OCI-LY7 (cell line): ENCODE data around the gene PPL. TPM values are rescaled to one million over a fixed set of nuclear protein-coding genes. Genes with fewer than 3 reads are reported as not detected.

Source experiments
- BruUV-seq: library from RNA; stranded (reverse); fragments of 400-500 nt; replicated peaks from 2 replicates; lab custom pipeline; 2021; lab: Mats Ljungman, UMichigan
- CTCF ChIA-PET: fragments of 300-600 bp; sonication (Branson Sonifier 250); formaldehyde crosslinking; loops from one replicate; lab custom pipeline; 2022; ENCODE audit warnings: antibody characterized with exemption; ENCODE audit not compliant: unreplicated experiment; lab: Charles Lee
- POLR2A ChIA-PET: fragments of 300-600 bp; sonication (Branson Sonifier 250); formaldehyde crosslinking; loops from one replicate; lab custom pipeline; 2022; ENCODE audit warnings: antibody characterized with exemption; lab: Charles Lee
- DNase-seq: peaks from one replicate; pipeline ENCODE4 v3.0.0-alpha.2; 2015; ENCODE audit warnings: low spot score
- H2AFZ ChIP-seq: fragments of 200-600 bp; sonication (generic), shearing (Covaris generic); 2 replicates; pipeline ENCODE4 v1.6.1; 2014; ENCODE audit warnings: mild to moderate bottlenecking, antibody characterized with exemption, low read length, moderate library complexity
- H3K27ac ChIP-seq: fragments of 200-600 bp; sonication (generic); 2 replicates; pipeline ENCODE4 v1.5.1; 2014; ENCODE audit warnings: mixed run types, low read depth, mild to moderate bottlenecking, moderate library complexity, low read length, inconsistent platforms; ENCODE audit not compliant: poor library complexity, severe bottlenecking
- H3K36me3 ChIP-seq: fragments of 200-600 bp; sonication (generic); 2 replicates; pipeline ENCODE4 v1.6.1; 2014; ENCODE audit warnings: mild to moderate bottlenecking, antibody characterized with exemption, low read length, moderate library complexity, mixed read lengths; ENCODE audit not compliant: insufficient read depth
- H3K4me1 ChIP-seq: fragments of 200-600 bp; sonication (generic); 2 replicates; pipeline ENCODE4 v1.5.1; 2014; ENCODE audit warnings: mild to moderate bottlenecking, low read length; ENCODE audit not compliant: insufficient read depth, poor library complexity, severe bottlenecking
- H3K4me2 ChIP-seq: fragments of 200-600 bp; sonication (generic); 2 replicates; pipeline ENCODE4 v1.6.1; 2014; ENCODE audit warnings: mild to moderate bottlenecking, low read length
- H3K4me3 ChIP-seq: fragments of 200-600 bp; sonication (generic); 2 replicates; pipeline ENCODE4 v1.5.1; 2014; ENCODE audit warnings: mild to moderate bottlenecking, low read depth, low read length; ENCODE audit not compliant: poor library complexity, severe bottlenecking
- H3K79me2 ChIP-seq: fragments of 200-600 bp; sonication (generic); 2 replicates; pipeline ENCODE4 v1.6.1; 2016; ENCODE audit warnings: low read depth, mild to moderate bottlenecking, low read length, moderate library complexity, mixed read lengths; ENCODE audit not compliant: insufficient read depth
- H3K9me2 ChIP-seq: fragments of 200-600 bp; sonication (generic); 2 replicates; pipeline ENCODE4 v1.6.1; 2016; ENCODE audit warnings: mild to moderate bottlenecking, low read length, mixed read lengths; ENCODE audit not compliant: insufficient read depth
- H3K9me3 ChIP-seq: fragments of 200-600 bp; sonication (generic); 2 replicates; pipeline ENCODE4 v1.6.1; 2014; ENCODE audit warnings: mild to moderate bottlenecking, mixed run types, low read length, mixed read lengths
- H4K20me1 ChIP-seq: fragments of 200-600 bp; sonication (generic); 2 replicates; pipeline ENCODE4 v1.6.1; 2014; ENCODE audit warnings: mild to moderate bottlenecking, antibody characterized with exemption, low read length, moderate library complexity, mixed read lengths; ENCODE audit not compliant: insufficient read depth
- CTCF ChIP-seq: fragments of 200-600 bp; sonication (generic); conservative IDR thresholded peaks from 2 replicates; pipeline ENCODE4 v1.5.1; 2014; ENCODE audit warnings: mild to moderate bottlenecking, antibody characterized with exemption, low read length, moderate library complexity, mixed read lengths
- EZH2phosphoT487 ChIP-seq: fragments of 200-600 bp; sonication (generic); IDR thresholded peaks from 2 replicates; pipeline ENCODE4 v1.6.1; 2018; ENCODE audit warnings: low read depth, borderline replicate concordance, mild to moderate bottlenecking, mixed run types, antibody characterized with exemption, low read length, moderate library complexity, mixed read lengths
- intact Hi-C: fragments of 100-400 bp; cut with micrococcal nuclease; formaldehyde crosslinking; loops from one replicate; pipeline ENCODE4 v1.10.0; 2022; ENCODE audit not compliant: unreplicated experiment
- total RNA-seq, 2 experiments: library from RNA; depleted of rRNA in 1 of 2; stranded (reverse); fragments of >200 nt in 1 of 2; shearing (Covaris generic) in 1 of 2; gene quantifications; 2 replicates each; pipeline ENCODE4 v1.2.3, GENCODE V29; 2014 to 2022

The PPL gene
- total RNA-seq, 2 experiments from 2014 or later = not detected

- Histone ChIP-seq H3K4me1 (no peaks in the 10 kb centered on the region), H3K79me2 (no peaks in the 10 kb centered on the region), H4K20me1 (no peaks in the 10 kb centered on the region), H3K9me3 (no peaks in the 10 kb centered on the region), H3K36me3 (no peaks in the 10 kb centered on the region), H3K27ac (no peak overlapping the region), H2AFZ (no peak overlapping the region), H3K4me2 (no peak overlapping the region), H3K4me3 (no peak overlapping the region), H3K9me2 (no peaks in the 10 kb centered on the region)
- intact Hi-C loops = no loop called here
- ChIA-PET POLR2A (no interaction called here), CTCF (no interaction called here)
- DNase-seq = no peak
- BruUV-seq = no TSS peak
- TF ChIP-seq CTCF (no peak), EZH2phosphoT487 (no peak)
Observed at GRCh38 chr16:4913130-4913773, 23.7 kb downstream of the PPL start.

- Histone ChIP-seq H3K4me1 (no peaks in the 10 kb centered on the region), H2AFZ (no peak overlapping the region), H3K9me2 (no peaks in the 10 kb centered on the region), H3K4me3 (no peak overlapping the region), H3K27ac (no peak overlapping the region), H3K9me3 (no peaks in the 10 kb centered on the region), H3K79me2 (no peaks in the 10 kb centered on the region), H4K20me1 (no peaks in the 10 kb centered on the region), H3K36me3 (no peaks in the 10 kb centered on the region), H3K4me2 (no peak overlapping the region)
- TF ChIP-seq CTCF = no peak
- no peak for TF ChIP-seq EZH2phosphoT487
- intact Hi-C loops = no loop called here
- DNase-seq = no peak
- no TSS peak for BruUV-seq
- CTCF ChIA-PET = no interaction called here
- POLR2A ChIA-PET = no interaction called here
Observed at GRCh38 chr16:4911970-4912386, 25.0 kb downstream of the PPL start.

GRCh38 chr16:4910828-4911227 is 26.1 kb downstream of the PPL start:
- no peaks in the 10 kb centered on the region for H4K20me1 ChIP-seq
- intact Hi-C loops = no loop called here
- DNase-seq = no peak
- H3K27ac ChIP-seq = no peak overlapping the region
- H2AFZ ChIP-seq = no peak overlapping the region
- H3K4me3 ChIP-seq = no peak overlapping the region
- ChIA-PET CTCF (no interaction called here), POLR2A (no interaction called here)
- TF ChIP-seq EZH2phosphoT487 = no peak
- TF ChIP-seq CTCF = no peak
- no peaks in the 10 kb centered on the region for H3K9me2 ChIP-seq
- no peak overlapping the region for H3K4me2 ChIP-seq
- H3K36me3 ChIP-seq = no peaks in the 10 kb centered on the region
- no peaks in the 10 kb centered on the region for H3K79me2 ChIP-seq
- BruUV-seq = no TSS peak
- no peaks in the 10 kb centered on the region for H3K4me1 ChIP-seq
- no peaks in the 10 kb centered on the region for H3K9me3 ChIP-seq
